HG03039 (cell line): ENCODE measurements around the gene ZNF316.

Source experiments
- ATAC-seq: cut with Tn5 transposase; IDR thresholded peaks from one replicate; pipeline ENCODE4 v1.9.1; 2021; ENCODE audit warnings: mild to moderate bottlenecking, moderate library complexity; ENCODE audit not compliant: unreplicated experiment

The ZNF316 gene

DNA sequence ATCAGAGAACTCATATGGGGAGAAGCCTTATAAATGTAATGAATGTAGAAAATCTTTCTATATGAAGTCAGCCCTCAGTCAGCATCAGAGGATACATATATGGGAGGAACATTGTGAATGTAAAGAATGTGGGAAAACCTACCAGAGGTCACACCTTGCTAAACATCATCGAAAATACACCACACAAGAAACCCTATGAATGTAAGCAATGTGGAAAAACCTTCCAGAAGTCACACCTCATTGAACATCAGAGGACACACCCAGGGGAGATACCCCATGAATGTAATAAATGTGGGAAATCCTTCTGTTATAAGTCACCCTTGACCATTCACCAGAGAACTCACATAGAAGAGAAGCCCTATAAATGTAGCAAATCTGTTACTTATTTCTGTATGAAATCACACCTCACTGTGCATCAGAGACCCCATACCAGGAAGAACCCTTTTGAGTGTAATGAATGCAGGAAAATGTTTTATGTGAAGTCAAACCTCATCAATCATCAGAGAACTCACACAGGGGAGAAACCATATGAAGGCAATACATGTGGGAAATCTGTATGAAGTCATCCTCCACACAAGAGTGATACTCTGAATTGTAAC, 38.8 kb downstream of the ZNF316 start:
- ATAC-seq: no peak

DNA sequence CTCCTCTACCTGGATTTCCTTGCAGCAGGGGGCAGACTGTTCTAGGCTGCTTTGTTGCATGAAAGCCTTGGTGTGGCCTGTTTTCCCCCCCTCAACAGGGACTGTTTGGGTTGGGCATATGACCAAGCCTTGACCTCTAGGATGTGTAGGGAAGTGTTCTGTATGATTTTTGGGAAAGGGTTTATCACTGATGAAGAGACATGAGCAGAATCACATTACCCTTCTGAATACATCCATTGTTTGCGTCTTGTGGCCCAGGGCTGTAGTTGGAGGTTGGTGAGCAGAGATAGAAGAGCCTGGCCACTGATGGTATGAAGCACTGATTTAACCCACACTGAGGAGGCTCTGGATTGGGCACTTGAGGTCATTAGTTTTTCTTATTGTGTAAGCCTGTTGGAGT, 43.0 kb downstream of the ZNF316 start:
- ATAC-seq: no peak

DNA sequence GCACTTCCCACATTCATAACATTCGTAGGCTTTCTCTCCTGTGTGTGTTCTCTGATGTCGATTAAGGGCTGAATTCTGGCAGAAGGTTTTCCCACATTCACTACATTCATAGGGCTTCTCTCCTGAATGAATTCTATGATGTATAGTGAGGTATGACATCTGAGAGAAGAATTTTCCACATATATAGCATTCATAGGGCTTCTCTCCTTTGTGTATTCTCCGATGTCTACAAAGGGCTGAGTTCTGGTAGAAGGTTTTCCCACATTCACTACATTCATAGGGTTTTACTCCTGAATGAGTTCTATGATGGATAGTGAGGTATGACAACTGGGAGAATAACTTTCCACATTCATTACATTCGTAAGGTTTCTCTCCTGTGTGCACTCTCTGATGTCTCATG, 54.0 kb downstream of the ZNF316 start:
- ATAC-seq: no peak

DNA sequence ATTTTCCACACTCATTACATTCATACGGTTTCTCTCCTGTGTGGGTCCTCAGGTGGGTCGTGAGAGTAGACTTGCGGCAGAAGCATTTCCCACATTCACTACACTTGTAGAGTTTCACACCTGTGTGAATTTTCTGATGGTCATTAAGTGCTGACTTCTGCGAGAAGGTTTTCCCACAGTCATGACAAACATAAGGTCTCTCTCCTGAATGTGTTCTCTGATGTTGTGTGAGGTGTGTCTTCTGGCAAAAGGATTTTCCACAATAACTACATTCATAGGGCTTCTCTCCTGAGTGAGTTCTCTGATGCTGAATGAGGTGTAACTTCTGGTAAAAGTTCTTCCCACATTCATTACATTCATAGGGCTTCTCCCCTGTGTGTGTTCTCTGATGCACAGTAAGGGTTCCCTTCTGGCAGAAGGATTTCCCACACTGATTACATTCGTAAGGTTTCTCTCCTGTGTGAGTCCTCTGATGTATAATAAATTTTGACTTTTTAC, 54.5 kb downstream of the ZNF316 start:
- ATAC-seq: no peak

- no peak for ATAC-seq
These were observed 63.7 kb downstream of the ZNF316 start for GRCh38 chr7:6700793-6701192.

DNA sequence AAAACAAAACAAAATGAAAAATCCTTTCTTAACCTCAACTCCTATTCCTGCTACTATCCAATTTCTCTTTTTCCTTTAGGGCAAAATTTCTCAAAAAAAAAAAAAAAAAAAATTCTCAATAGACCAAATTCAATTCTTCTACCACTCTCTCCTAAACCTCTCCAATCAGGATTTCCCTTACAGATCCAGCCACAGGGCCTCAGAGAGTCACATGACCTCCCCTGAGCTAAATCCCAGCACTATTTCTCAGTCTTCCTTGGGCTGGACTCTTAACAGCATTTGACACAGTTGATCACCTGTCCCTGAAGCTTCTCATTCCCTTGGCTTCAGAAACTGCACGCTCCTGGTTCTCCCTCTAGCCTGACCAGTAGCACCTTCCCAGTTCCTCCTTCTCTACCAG, 64.7 kb downstream of the ZNF316 start:
- ATAC-seq: no peak
